HEK293 (cell line): ENCODE results near the gene CSF3.
A peak's percentile ranks its signal among the peaks of the same experiment; 100 is the strongest.

Experiments
- CTCF ChIA-PET: fragments of 350-600 bp; formaldehyde crosslinking; extraction: SDS; loops from one replicate; lab custom pipeline; 2021; ENCODE audit warnings: antibody characterized with exemption; lab: Yijun Ruan, JAX
- POLR2A ChIA-PET: fragments of 300-600 bp; formaldehyde crosslinking; extraction: SDS; loops from one replicate; lab custom pipeline; 2020; ENCODE audit warnings: antibody characterized with exemption, inconsistent platforms; lab: Yijun Ruan, JAX
- H3K27ac ChIP-seq: fragments of 200-500 bp; sonication (Bioruptor generic); 2 replicates; pipeline ENCODE4 v1.5.1; 2014; ENCODE audit warnings: low read depth, low read length, control low read depth, inconsistent platforms; ENCODE audit errors: extremely low read depth
- H3K36me3 ChIP-seq, 2 experiments: fragments of 200-500 bp in 1 of 2; sonication (Bioruptor generic) in 1 of 2; 1 replicate in 1 of 2; 2 replicates in 1 of 2; pipeline ENCODE4 v1.5.1; 2014 to 2017; ENCODE audit warnings: inconsistent platforms in 2 of 2, low read length in 2 of 2; ENCODE audit not compliant: control insufficient read depth in 2 of 2, insufficient read depth in 1 of 2
- H3K4me1 ChIP-seq: fragments of 200-500 bp; sonication (Bioruptor generic); 2 replicates; pipeline ENCODE4 v1.5.1; 2014; ENCODE audit warnings: mild to moderate bottlenecking, low read length, inconsistent platforms; ENCODE audit not compliant: control insufficient read depth, insufficient read depth
- H3K4me3 ChIP-seq: 2 replicates; pipeline ENCODE4 v1.5.1; 2011; ENCODE audit warnings: low read depth, mild to moderate bottlenecking, control low read depth, low read length, moderate library complexity
- H3K9me3 ChIP-seq: fragments of 200-500 bp; sonication (Bioruptor generic); 2 replicates; pipeline ENCODE4 v1.5.1; 2014; ENCODE audit warnings: low read depth, low read length, inconsistent platforms; ENCODE audit not compliant: control insufficient read depth, insufficient read depth
- GFI1B ChIP-seq: fragments of 450-650 bp; formaldehyde crosslinking; IDR thresholded peaks from 2 replicates; pipeline ENCODE4 v1.5.1; 2016; ENCODE audit warnings: missing biosample characterization, missing genetic modification characterization
- KLF10 ChIP-seq: fragments of 450-650 bp; IDR thresholded peaks from 2 replicates; pipeline ENCODE4 v1.5.1; 2018; ENCODE audit warnings: missing biosample characterization, mild to moderate bottlenecking, missing genetic modification characterization
- RBAK ChIP-seq: fragments of 450-650 bp; formaldehyde crosslinking; IDR thresholded peaks from 2 replicates; pipeline ENCODE4 v1.5.1; 2016; ENCODE audit warnings: missing biosample characterization, missing genetic modification characterization
- SETDB1 ChIP-seq: IDR thresholded peaks from one replicate; pipeline ENCODE4 v1.6.1; 2017; ENCODE audit warnings: mild to moderate bottlenecking, low read length, moderate library complexity, mixed read lengths; ENCODE audit not compliant: insufficient read length
- SP3 ChIP-seq: fragments of 450-650 bp; formaldehyde crosslinking; IDR thresholded peaks from 2 replicates; pipeline ENCODE4 v1.5.1; 2016; ENCODE audit warnings: missing biosample characterization, missing genetic modification characterization
- WT1 ChIP-seq: fragments of 450-650 bp; formaldehyde crosslinking; IDR thresholded peaks from 2 replicates; pipeline ENCODE4 v1.5.1; 2016; ENCODE audit warnings: missing biosample characterization, missing genetic modification characterization
- ZBTB10 ChIP-seq: fragments of 450-650 bp; formaldehyde crosslinking; IDR thresholded peaks from 2 replicates; pipeline ENCODE4 v1.5.1; 2016; ENCODE audit warnings: missing biosample characterization, missing genetic modification characterization
- ZBTB8A ChIP-seq: fragments of 450-650 bp; formaldehyde crosslinking; IDR thresholded peaks from 2 replicates; pipeline ENCODE4 v1.5.1; 2016; ENCODE audit warnings: missing biosample characterization, missing genetic modification characterization
- ZNF146 ChIP-seq: fragments of 450-650 bp; formaldehyde crosslinking; IDR thresholded peaks from 2 replicates; pipeline ENCODE4 v1.5.1; 2016; ENCODE audit warnings: missing biosample characterization, missing genetic modification characterization
- ZNF19 ChIP-seq: fragments of 450-650 bp; formaldehyde crosslinking; IDR thresholded peaks from 2 replicates; pipeline ENCODE4; 2016; ENCODE audit warnings: missing biosample characterization, missing genetic modification characterization, low read depth
- ZNF24 ChIP-seq: fragments of 450-650 bp; formaldehyde crosslinking; IDR thresholded peaks from 2 replicates; pipeline ENCODE4 v1.5.1; 2016; ENCODE audit warnings: missing biosample characterization, missing genetic modification characterization
- ZNF274 ChIP-seq, 2 experiments: fragments of 200-500 bp in 1 of 2; fragments of 450-650 bp in 1 of 2; sonication (Bioruptor generic) in 1 of 2; formaldehyde crosslinking in 1 of 2; IDR thresholded peaks; 2 replicates each; pipeline versions ENCODE4 v1.5.1 to v1.6.1; 2014 to 2016; ENCODE audit warnings: borderline replicate concordance in 1 of 2, inconsistent platforms in 1 of 2, low read length in 1 of 2, missing biosample characterization in 1 of 2, missing genetic modification characterization in 1 of 2
- ZNF433 ChIP-seq: fragments of 450-650 bp; formaldehyde crosslinking; IDR thresholded peaks from 2 replicates; pipeline ENCODE4 v1.5.1; 2016; ENCODE audit warnings: missing biosample characterization, missing genetic modification characterization, low read depth
- ZNF521 ChIP-seq: fragments of 450-650 bp; formaldehyde crosslinking; IDR thresholded peaks from 2 replicates; pipeline ENCODE4 v1.5.1; 2017; ENCODE audit warnings: missing biosample characterization, mild to moderate bottlenecking, missing genetic modification characterization
- ZNF560 ChIP-seq: fragments of 450-650 bp; formaldehyde crosslinking; IDR thresholded peaks from 2 replicates; pipeline ENCODE4 v1.5.1; 2017; ENCODE audit warnings: missing biosample characterization, missing genetic modification characterization, borderline replicate concordance
- ZNF670 ChIP-seq: fragments of 450-650 bp; formaldehyde crosslinking; IDR thresholded peaks from 2 replicates; pipeline ENCODE4 v1.5.1; 2016; ENCODE audit warnings: missing biosample characterization, missing genetic modification characterization, low read depth
- ZNF830 ChIP-seq: fragments of 450-650 bp; IDR thresholded peaks from 2 replicates; pipeline ENCODE4 v1.5.0; 2018; ENCODE audit warnings: missing biosample characterization, missing genetic modification characterization, low read depth, mild to moderate bottlenecking, moderate library complexity
- ZXDB ChIP-seq: fragments of 450-650 bp; formaldehyde crosslinking; IDR thresholded peaks from 2 replicates; pipeline ENCODE4 v1.5.1; 2016; ENCODE audit warnings: missing biosample characterization, missing genetic modification characterization
- TF ChIP-seq, protein P1 (sequence below): fragments of 450-650 bp; formaldehyde crosslinking; conservative IDR thresholded peaks from 2 replicates; pipeline ENCODE4 v1.5.1; 2016; ENCODE audit warnings: low read depth, missing biosample characterization, missing genetic modification characterization
- TF ChIP-seq, protein P2 (sequence below): fragments of 450-650 bp; formaldehyde crosslinking; IDR thresholded peaks from 2 replicates; pipeline ENCODE4 v1.5.1; 2016; ENCODE audit warnings: missing biosample characterization, missing genetic modification characterization
- TF ChIP-seq, protein P3 (sequence below): fragments of 450-650 bp; formaldehyde crosslinking; IDR thresholded peaks from 2 replicates; pipeline ENCODE4 v1.5.1; 2016; ENCODE audit warnings: missing biosample characterization, missing genetic modification characterization, low read depth

The CSF3 gene

GRCh38 chr17:40001335-40001734 lies 13.9 kb upstream of the CSF3 start (continued):
- TF ChIP-seq, protein P1, sequence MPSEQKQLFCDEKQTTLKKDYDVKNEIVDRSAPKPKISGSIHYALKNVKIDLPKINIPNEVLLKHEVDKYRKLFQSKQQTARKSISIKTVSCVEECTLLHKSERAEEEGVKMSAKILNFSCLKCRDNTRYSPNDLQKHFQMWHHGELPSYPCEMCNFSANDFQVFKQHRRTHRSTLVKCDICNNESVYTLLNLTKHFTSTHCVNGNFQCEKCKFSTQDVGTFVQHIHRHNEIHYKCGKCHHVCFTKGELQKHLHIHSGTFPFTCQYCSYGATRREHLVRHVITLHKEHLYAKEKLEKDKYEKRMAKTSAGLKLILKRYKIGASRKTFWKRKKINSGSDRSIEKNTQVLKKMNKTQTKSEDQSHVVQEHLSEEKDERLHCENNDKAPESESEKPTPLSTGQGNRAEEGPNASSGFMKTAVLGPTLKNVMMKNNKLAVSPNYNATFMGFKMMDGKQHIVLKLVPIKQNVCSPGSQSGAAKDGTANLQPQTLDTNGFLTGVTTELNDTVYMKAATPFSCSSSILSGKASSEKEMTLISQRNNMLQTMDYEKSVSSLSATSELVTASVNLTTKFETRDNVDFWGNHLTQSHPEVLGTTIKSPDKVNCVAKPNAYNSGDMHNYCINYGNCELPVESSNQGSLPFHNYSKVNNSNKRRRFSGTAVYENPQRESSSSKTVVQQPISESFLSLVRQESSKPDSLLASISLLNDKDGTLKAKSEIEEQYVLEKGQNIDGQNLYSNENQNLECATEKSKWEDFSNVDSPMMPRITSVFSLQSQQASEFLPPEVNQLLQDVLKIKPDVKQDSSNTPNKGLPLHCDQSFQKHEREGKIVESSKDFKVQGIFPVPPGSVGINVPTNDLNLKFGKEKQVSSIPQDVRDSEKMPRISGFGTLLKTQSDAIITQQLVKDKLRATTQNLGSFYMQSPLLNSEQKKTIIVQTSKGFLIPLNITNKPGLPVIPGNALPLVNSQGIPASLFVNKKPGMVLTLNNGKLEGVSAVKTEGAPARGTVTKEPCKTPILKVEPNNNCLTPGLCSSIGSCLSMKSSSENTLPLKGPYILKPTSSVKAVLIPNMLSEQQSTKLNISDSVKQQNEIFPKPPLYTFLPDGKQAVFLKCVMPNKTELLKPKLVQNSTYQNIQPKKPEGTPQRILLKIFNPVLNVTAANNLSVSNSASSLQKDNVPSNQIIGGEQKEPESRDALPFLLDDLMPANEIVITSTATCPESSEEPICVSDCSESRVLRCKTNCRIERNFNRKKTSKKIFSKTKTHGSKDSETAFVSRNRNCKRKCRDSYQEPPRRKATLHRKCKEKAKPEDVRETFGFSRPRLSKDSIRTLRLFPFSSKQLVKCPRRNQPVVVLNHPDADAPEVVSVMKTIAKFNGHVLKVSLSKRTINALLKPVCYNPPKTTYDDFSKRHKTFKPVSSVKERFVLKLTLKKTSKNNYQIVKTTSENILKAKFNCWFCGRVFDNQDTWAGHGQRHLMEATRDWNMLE, result peak; percentile 71; the same call in 1 of the 2 replicates
- TF ChIP-seq ZNF433 (0 out of 2 replicates have a peak, but pooled peaks have one; percentile 20), ZNF560 (tag by site-specific recombination) (peak; percentile 47; the same call in 1 of the 2 replicates), ZBTB8A (tag by site-specific recombination) (peak; percentile 43; the same call in 1 of the 2 replicates)

DNA sequence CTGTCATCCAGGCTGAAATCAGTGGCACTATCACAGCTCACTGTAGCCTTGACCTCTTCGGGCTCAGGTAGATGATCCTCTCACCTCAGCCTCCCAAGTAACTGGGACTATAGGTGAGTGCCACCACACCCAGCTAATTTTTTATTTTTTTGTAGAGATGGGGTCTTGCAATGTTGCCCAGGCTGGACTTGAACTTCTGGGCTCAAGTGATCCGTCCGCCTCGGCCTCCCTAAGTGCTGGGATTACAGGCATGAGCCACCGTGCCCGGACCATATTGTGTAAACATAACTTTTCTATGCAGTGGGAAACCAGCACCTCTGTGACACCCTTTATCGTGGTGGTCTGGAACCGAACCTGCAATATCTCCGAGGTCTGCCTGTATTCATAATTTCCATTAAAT lies 11.2 kb upstream of the CSF3 start:
- H3K4me3 ChIP-seq, result no peak overlapping the region
- H3K9me3 ChIP-seq, result no peaks in the 10 kb centered on the region; the same call in 1 of the 2 replicates
- H3K36me3 ChIP-seq, result no peaks in the 10 kb centered on the region
- ChIA-PET CTCF (interaction anchor here (1.4 kb wide), 1 partner anchor 8 kb away, joined by 4 read pairs; no protein-coding TSS in a partner anchor), POLR2A (no interaction called here)
- TF ChIP-seq ZBTB10 (tag by site-specific recombination), result no peak
- no peak for TF ChIP-seq GFI1B (tag by site-specific recombination)
- TF ChIP-seq ZNF24 (tag by site-specific recombination), result no peak
- TF ChIP-seq ZNF146 (tag by site-specific recombination), result no peak
- TF ChIP-seq ZNF670 (tag by site-specific recombination), result no peak
- TF ChIP-seq SETDB1, result no peak
- TF ChIP-seq, protein P2, sequence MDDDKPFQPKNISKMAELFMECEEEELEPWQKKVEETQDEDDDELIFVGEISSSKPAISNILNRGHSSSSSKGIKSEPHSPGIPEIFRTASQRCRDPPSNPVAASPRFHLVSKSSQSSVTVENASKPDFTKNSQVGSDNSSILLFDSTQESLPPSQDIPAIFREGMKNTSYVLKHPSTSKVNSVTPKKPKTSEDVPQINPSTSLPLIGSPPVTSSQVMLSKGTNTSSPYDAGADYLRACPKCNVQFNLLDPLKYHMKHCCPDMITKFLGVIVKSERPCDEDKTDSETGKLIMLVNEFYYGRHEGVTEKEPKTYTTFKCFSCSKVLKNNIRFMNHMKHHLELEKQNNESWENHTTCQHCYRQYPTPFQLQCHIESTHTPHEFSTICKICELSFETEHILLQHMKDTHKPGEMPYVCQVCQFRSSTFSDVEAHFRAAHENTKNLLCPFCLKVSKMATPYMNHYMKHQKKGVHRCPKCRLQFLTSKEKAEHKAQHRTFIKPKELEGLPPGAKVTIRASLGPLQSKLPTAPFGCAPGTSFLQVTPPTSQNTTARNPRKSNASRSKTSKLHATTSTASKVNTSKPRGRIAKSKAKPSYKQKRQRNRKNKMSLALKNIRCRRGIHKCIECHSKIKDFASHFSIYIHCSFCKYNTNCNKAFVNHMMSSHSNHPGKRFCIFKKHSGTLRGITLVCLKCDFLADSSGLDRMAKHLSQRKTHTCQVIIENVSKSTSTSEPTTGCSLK (tag by site-specific recombination), result no peak
- no peak for TF ChIP-seq ZNF830 (tag by site-specific recombination)
- no peak for TF ChIP-seq ZNF19
- no peak overlapping the region for H3K27ac ChIP-seq
- H3K4me1 ChIP-seq, result no peaks in the 10 kb centered on the region

DNA sequence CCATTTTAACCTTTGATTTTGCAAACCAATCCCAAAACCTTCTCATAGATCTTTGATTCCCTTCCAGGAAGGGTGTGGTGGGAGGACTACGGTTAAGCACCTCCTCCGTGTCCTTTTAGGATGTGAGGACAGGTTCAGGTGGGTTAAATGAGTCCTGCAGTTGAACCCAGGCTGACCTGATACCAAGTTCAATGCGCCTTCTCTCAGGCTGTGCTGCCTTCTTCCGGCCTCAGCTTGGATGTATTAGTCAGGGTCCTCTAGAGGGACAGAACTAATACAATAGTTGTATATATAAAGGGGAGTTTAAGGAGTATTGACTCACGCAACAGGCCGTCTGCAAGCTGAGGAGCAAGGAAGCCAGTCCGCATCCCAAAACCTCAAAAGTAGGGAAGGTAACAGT lies 10.5 kb upstream of the CSF3 start:
- ChIA-PET POLR2A (interaction anchor here (0.7 kb wide), 1 partner anchor 24 kb away, joined by 5 read pairs; the partner anchor contains the start of gene PSMD3), CTCF (interaction anchor here (14.3 kb wide), 1 partner anchor 22 kb away, joined by 268 read pairs; no protein-coding TSS in a partner anchor)
- H3K4me1 ChIP-seq, result no peaks in the 10 kb centered on the region
- no peak for TF ChIP-seq ZXDB (tag by site-specific recombination)
- TF ChIP-seq RBAK (tag by site-specific recombination), result no peak
- no peak for TF ChIP-seq SP3 (tag by site-specific recombination)
- no peak for TF ChIP-seq ZNF521 (tag by site-specific recombination)
- TF ChIP-seq KLF10 (tag by site-specific recombination), result no peak
- TF ChIP-seq WT1, result no peak
- no peak for TF ChIP-seq ZNF274 (IDR thresholded peaks at IDR 0.05; ENCODE audit: low read length)
- TF ChIP-seq ZNF274 (tag by site-specific recombination; IDR thresholded peaks at IDR 0.05; ENCODE audit: borderline replicate concordance), result no peak
- TF ChIP-seq, protein P3, sequence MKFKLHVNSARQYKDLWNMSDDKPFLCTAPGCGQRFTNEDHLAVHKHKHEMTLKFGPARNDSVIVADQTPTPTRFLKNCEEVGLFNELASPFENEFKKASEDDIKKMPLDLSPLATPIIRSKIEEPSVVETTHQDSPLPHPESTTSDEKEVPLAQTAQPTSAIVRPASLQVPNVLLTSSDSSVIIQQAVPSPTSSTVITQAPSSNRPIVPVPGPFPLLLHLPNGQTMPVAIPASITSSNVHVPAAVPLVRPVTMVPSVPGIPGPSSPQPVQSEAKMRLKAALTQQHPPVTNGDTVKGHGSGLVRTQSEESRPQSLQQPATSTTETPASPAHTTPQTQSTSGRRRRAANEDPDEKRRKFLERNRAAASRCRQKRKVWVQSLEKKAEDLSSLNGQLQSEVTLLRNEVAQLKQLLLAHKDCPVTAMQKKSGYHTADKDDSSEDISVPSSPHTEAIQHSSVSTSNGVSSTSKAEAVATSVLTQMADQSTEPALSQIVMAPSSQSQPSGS (tag by site-specific recombination), result no peak

More for the DNA sequence above, 10.5 kb upstream of the CSF3 start:
- Histone ChIP-seq H3K4me3 (no peak overlapping the region), H3K9me3 (no peaks in the 10 kb centered on the region; the same call in 1 of the 2 replicates), H3K36me3 (no peaks in the 10 kb centered on the region), H3K27ac (no peak overlapping the region)
